Cardiac muscle cell (in vitro differentiated cells and primary cell): Measurements from ENCODE around the gene TREM2. TPM values are rescaled to one million over a fixed set of nuclear protein-coding genes. Genes with fewer than 3 reads are reported as not detected.

ENCODE experiments used
- DNase-seq, 2 donors: peaks; one replicate each; pipeline versions ENCODE4 v3.0.0 to v3.0.0-alpha.2; 2010 to 2017; ENCODE audit warnings: low read depth in 1 of 2, low spot score in 1 of 2
- H3K27ac ChIP-seq: fragments of 200-600 bp; sonication (generic); 2 replicates; pipeline ENCODE4 v1.5.1; 2016
- H3K27me3 ChIP-seq: fragments of 200-600 bp; sonication (generic); 2 replicates; pipeline ENCODE4 v1.6.0; 2016; ENCODE audit warnings: control low read depth
- H3K36me3 ChIP-seq: fragments of 200-600 bp; sonication (generic); 2 replicates; pipeline ENCODE4 v1.5.1; 2016; ENCODE audit warnings: control low read depth
- H3K4me1 ChIP-seq: fragments of 200-600 bp; sonication (generic); 2 replicates; pipeline ENCODE4 v1.8.1; 2017; ENCODE audit warnings: low read depth, mild to moderate bottlenecking, mixed run types
- H3K4me3 ChIP-seq: fragments of 200-600 bp; sonication (generic); 2 replicates; pipeline ENCODE4 v1.5.1; 2016; ENCODE audit warnings: mild to moderate bottlenecking
- H3K9me3 ChIP-seq: fragments of 200-600 bp; sonication (generic); 2 replicates; pipeline ENCODE4 v1.5.1; 2017; ENCODE audit warnings: low read depth, mild to moderate bottlenecking, control low read depth
- polyA plus RNA-seq: library from polyadenylated mRNA; unstranded; fragments of >200 nt; fragmentation: Nextera tagmentation; extraction: Ambion mirVana; gene quantifications from 2 replicates; pipeline ENCODE4 v1.2.1, GENCODE V29; 2016
- total RNA-seq: library from RNA; depleted of rRNA; stranded (reverse); fragments of >200 nt; gene quantifications from 2 replicates; pipeline ENCODE4 v1.2.3, GENCODE V29; 2016
- TF ChIP-seq, protein P1 (sequence below): IDR thresholded peaks from 2 replicates; pipeline ENCODE4 v1.5.1; 2012; ENCODE audit warnings: low read depth, mild to moderate bottlenecking, low read length

TREM2 gene
- total and polyA plus RNA-seq, 2 experiments from 2014 or later: not detected

- no peaks in the 10 kb centered on the region for H3K9me3 ChIP-seq
These were observed 16.2 kb upstream of the TREM2 start for GRCh38 chr6:41179163-41179562.

DNA sequence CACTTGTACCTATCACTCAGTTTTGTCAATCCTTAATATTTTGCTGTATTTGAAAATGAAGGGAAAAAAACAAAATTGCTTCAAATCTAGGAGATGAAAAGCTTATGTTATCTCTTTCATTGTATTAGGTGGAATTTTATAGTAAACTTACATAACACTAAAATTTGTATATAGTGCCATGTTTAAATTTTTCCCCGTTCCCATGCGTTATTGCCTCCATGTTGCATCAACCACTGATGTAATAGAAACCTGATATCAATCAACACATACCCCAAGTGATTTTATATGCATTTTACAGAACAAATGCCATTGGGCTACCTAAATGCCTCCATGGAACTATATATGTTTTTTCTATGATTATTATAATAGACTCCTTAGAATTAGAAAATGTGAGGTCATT, 14.8 kb upstream of the TREM2 start:
- H3K4me1 ChIP-seq: no peaks in the 10 kb centered on the region
- no peaks in the 10 kb centered on the region for H3K36me3 ChIP-seq
- no peak for DNase-seq
- H3K4me3 ChIP-seq: no peak overlapping the region
- no peaks in the 10 kb centered on the region for H3K9me3 ChIP-seq
- no peaks in the 10 kb centered on the region for H3K27me3 ChIP-seq
- H3K27ac ChIP-seq: no peak overlapping the region
- TF ChIP-seq, protein P1, sequence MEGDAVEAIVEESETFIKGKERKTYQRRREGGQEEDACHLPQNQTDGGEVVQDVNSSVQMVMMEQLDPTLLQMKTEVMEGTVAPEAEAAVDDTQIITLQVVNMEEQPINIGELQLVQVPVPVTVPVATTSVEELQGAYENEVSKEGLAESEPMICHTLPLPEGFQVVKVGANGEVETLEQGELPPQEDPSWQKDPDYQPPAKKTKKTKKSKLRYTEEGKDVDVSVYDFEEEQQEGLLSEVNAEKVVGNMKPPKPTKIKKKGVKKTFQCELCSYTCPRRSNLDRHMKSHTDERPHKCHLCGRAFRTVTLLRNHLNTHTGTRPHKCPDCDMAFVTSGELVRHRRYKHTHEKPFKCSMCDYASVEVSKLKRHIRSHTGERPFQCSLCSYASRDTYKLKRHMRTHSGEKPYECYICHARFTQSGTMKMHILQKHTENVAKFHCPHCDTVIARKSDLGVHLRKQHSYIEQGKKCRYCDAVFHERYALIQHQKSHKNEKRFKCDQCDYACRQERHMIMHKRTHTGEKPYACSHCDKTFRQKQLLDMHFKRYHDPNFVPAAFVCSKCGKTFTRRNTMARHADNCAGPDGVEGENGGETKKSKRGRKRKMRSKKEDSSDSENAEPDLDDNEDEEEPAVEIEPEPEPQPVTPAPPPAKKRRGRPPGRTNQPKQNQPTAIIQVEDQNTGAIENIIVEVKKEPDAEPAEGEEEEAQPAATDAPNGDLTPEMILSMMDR: no peak

More at GRCh38 chr6:41179163-41179562, 16.2 kb upstream of the TREM2 start:
- DNase-seq: no peak
- Histone ChIP-seq H3K4me1 (no peaks in the 10 kb centered on the region), H3K27me3 (no peaks in the 10 kb centered on the region), H3K4me3 (no peak overlapping the region), H3K36me3 (no peaks in the 10 kb centered on the region), H3K27ac (no peak overlapping the region)
- TF ChIP-seq, protein P1: no peak

- DNase-seq: no peak
- Histone ChIP-seq H3K36me3 (no peaks in the 10 kb centered on the region), H3K27me3 (no peaks in the 10 kb centered on the region), H3K9me3 (no peaks in the 10 kb centered on the region), H3K4me1 (no peaks in the 10 kb centered on the region), H3K4me3 (no peak overlapping the region), H3K27ac (no peak overlapping the region)
- TF ChIP-seq, protein P1: no peak
These were observed 14.4 kb upstream of the TREM2 start for GRCh38 chr6:41177287-41177686.

- no peak for DNase-seq
- no peaks in the 10 kb centered on the region for H3K27me3 ChIP-seq
- H3K4me3 ChIP-seq: no peak overlapping the region
- TF ChIP-seq, protein P1: no peak
- no peak overlapping the region for H3K27ac ChIP-seq
- H3K36me3 ChIP-seq: no peaks in the 10 kb centered on the region
- no peaks in the 10 kb centered on the region for H3K9me3 ChIP-seq
- H3K4me1 ChIP-seq: no peaks in the 10 kb centered on the region
These were observed 13.3 kb upstream of the TREM2 start for GRCh38 chr6:41176189-41176588.

GRCh38 chr6:41175084-41175483, 12.2 kb upstream of the TREM2 start:
- no peak for DNase-seq
- Histone ChIP-seq H3K4me1 (no peaks in the 10 kb centered on the region), H3K36me3 (no peaks in the 10 kb centered on the region), H3K9me3 (no peaks in the 10 kb centered on the region), H3K27ac (no peak overlapping the region), H3K4me3 (no peak overlapping the region), H3K27me3 (no peaks in the 10 kb centered on the region)
- TF ChIP-seq, protein P1: no peak

- Histone ChIP-seq H3K4me3 (no peak overlapping the region), H3K27me3 (no peaks in the 10 kb centered on the region), H3K9me3 (no peaks in the 10 kb centered on the region), H3K36me3 (no peaks in the 10 kb centered on the region), H3K27ac (no peak overlapping the region), H3K4me1 (no peaks in the 10 kb centered on the region)
- no peak for DNase-seq
- TF ChIP-seq, protein P1: no peak
These were observed 11.7 kb upstream of the TREM2 start for GRCh38 chr6:41174610-41175009.
